Kidney (tissue), 14 donors: Measurements from ENCODE around the gene RPP38. TPM values are rescaled to one million over a fixed set of nuclear protein-coding genes. Genes with fewer than 3 reads are reported as not detected.

ENCODE experiments used
- DNase-seq, 5 donors: peaks; one replicate each; pipeline ENCODE4 v3.0.0-alpha.2; 2013 to 2020
- FAIRE-seq: peaks from 2 replicates; lab custom pipeline; 2012; peaks lifted over from hg19 to GRCh38; lab: Jason Lieb, UNC
- H3K27ac ChIP-seq, 2 donors: one replicate each; pipeline ENCODE4 v1.7.0; 2013; ENCODE audit warnings: low read depth in 2 of 2, low read length in 2 of 2, inconsistent platforms in 1 of 2
- H3K27me3 ChIP-seq: one replicate; pipeline ENCODE4 v1.7.1; 2013; ENCODE audit warnings: low read length, inconsistent platforms; ENCODE audit not compliant: control insufficient read depth, insufficient read depth
- H3K36me3 ChIP-seq, 3 donors: one replicate each; pipeline versions ENCODE4 v1.7.0 to v1.7.1; 2013; ENCODE audit warnings: low read length in 3 of 3, control low read depth in 1 of 3, inconsistent platforms in 1 of 3; ENCODE audit not compliant: insufficient read depth in 3 of 3, control insufficient read depth in 2 of 3
- H3K4me1 ChIP-seq, 3 donors: one replicate each; pipeline versions ENCODE4 v1.7.0 to v1.7.1; 2013; ENCODE audit warnings: low read length in 3 of 3, inconsistent platforms in 1 of 3, low read depth in 1 of 3; ENCODE audit not compliant: control insufficient read depth in 2 of 3, insufficient read depth in 2 of 3
- H3K4me3 ChIP-seq, 3 donors: one replicate each; pipeline versions ENCODE4 v1.7.0 to v1.8.1; 2013; ENCODE audit warnings: low read length in 3 of 3, control low read depth in 1 of 3, inconsistent platforms in 1 of 3
- H3K9ac ChIP-seq, 3 donors: one replicate each; pipeline versions ENCODE4 v1.7.0 to v1.7.1; 2013; ENCODE audit warnings: low read length in 3 of 3, control low read depth in 1 of 3, inconsistent platforms in 1 of 3
- H3K9me3 ChIP-seq, 3 donors: one replicate each; pipeline versions ENCODE4 v1.7.0 to v1.7.1; 2013; ENCODE audit warnings: low read length in 3 of 3, control low read depth in 1 of 3, inconsistent platforms in 1 of 3; ENCODE audit not compliant: control insufficient read depth in 2 of 3, insufficient read depth in 1 of 3
- intact Hi-C: fragments of 100-400 bp; cut with DNase I; formaldehyde crosslinking; loops from one replicate; pipeline ENCODE4 v1.11.1; 2022
- polyA plus RNA-seq: library from polyadenylated mRNA; stranded (reverse); fragments of 350-450 nt; fragmentation: Illumina TruSeq; extraction: RNeasy Lipid Tissue Mini Kit (QIAGEN cat#74804); gene quantifications from one replicate; pipeline ENCODE4 v1.2.3, GENCODE V29; 2014; ENCODE audit warnings: low read depth, low replicate concordance; ENCODE audit not compliant: insufficient read depth
- total RNA-seq: library from RNA; stranded (reverse); fragmentation: NEBNext Ultra II Directional; extraction: Animal tissue kit (Norgen Biotek cat#: 25700); gene quantifications from one replicate; pipeline ENCODE4 v1.2.1, GENCODE V29; 2021
- TF ChIP-seq, protein P1 (sequence below): IDR thresholded peaks from 3 replicates; pipeline ENCODE4 v1.5.1; 2012; ENCODE audit warnings: mild to moderate bottlenecking, moderate library complexity, borderline replicate concordance; ENCODE audit not compliant: insufficient read depth; ENCODE audit errors: extremely low read depth
- donor health status: control.
- donor health status: control.
- donor health status: control.
- donor health status: control.
- donor health status: control.
- donor health status: DM: yes; HTN: yes; CAD: no.
- donor health status: Normal renal cell carcinoma (clear cell type).

Gene RPP38
- total and polyA plus RNA-seq, 2 donors from 2014 or later: 18.1 to 20.1 TPM

GRCh38 chr10:15067154-15067553, 30.0 kb upstream of the RPP38 start:
- Histone ChIP-seq H3K4me1 (no peaks in the 10 kb centered on the region), H3K9ac (no peak overlapping the region), H3K27me3 (no peaks in the 10 kb centered on the region), H3K36me3 (no peaks in the 10 kb centered on the region), H3K9me3 (peaks cover 0 to 11% (median 0%) of the 10 kb centered on the region in 3 donors), H3K4me3 (no peak overlapping the region), H3K27ac (no peak overlapping the region)
- TF ChIP-seq, protein P1, sequence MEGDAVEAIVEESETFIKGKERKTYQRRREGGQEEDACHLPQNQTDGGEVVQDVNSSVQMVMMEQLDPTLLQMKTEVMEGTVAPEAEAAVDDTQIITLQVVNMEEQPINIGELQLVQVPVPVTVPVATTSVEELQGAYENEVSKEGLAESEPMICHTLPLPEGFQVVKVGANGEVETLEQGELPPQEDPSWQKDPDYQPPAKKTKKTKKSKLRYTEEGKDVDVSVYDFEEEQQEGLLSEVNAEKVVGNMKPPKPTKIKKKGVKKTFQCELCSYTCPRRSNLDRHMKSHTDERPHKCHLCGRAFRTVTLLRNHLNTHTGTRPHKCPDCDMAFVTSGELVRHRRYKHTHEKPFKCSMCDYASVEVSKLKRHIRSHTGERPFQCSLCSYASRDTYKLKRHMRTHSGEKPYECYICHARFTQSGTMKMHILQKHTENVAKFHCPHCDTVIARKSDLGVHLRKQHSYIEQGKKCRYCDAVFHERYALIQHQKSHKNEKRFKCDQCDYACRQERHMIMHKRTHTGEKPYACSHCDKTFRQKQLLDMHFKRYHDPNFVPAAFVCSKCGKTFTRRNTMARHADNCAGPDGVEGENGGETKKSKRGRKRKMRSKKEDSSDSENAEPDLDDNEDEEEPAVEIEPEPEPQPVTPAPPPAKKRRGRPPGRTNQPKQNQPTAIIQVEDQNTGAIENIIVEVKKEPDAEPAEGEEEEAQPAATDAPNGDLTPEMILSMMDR: no peak
- FAIRE-seq (no peak), DNase-seq (no peak)
- intact Hi-C loops: no loop called here

GRCh38 chr10:15068802-15069201, 28.4 kb upstream of the RPP38 start:
- Histone ChIP-seq H3K27ac (no peak overlapping the region), H3K4me1 (no peaks in the 10 kb centered on the region), H3K4me3 (no peak overlapping the region), H3K36me3 (no peaks in the 10 kb centered on the region), H3K27me3 (no peaks in the 10 kb centered on the region), H3K9me3 (peaks cover 0 to 11% (median 0%) of the 10 kb centered on the region in 3 donors), H3K9ac (no peak overlapping the region)
- TF ChIP-seq, protein P1: no peak
- intact Hi-C loops: no loop called here
- FAIRE-seq (no peak), DNase-seq (no peak)

GRCh38 chr10:15069230-15069629, 27.9 kb upstream of the RPP38 start:
- H3K9me3 ChIP-seq: peaks cover 0 to 11% (median 0%) of the 10 kb centered on the region in 3 donors
- FAIRE-seq (no peak), DNase-seq (no peak)
- H3K9ac ChIP-seq: no peak overlapping the region
- H3K4me3 ChIP-seq: no peak overlapping the region
- H3K27me3 ChIP-seq: no peaks in the 10 kb centered on the region
- no peaks in the 10 kb centered on the region for H3K36me3 ChIP-seq
- intact Hi-C loops: no loop called here
- TF ChIP-seq, protein P1: no peak
- H3K4me1 ChIP-seq: no peaks in the 10 kb centered on the region
- H3K27ac ChIP-seq: no peak overlapping the region

GRCh38 chr10:15072358-15072757, 24.8 kb upstream of the RPP38 start:
- H3K36me3 ChIP-seq: no peaks in the 10 kb centered on the region
- DNase-seq: no peak
- H3K27me3 ChIP-seq: no peaks in the 10 kb centered on the region
- H3K27ac ChIP-seq: no peak overlapping the region
- intact Hi-C loops: no loop called here
- H3K4me3 ChIP-seq: no peak overlapping the region
- H3K9ac ChIP-seq: no peak overlapping the region
- H3K9me3 ChIP-seq: no peaks in the 10 kb centered on the region
- no peaks in the 10 kb centered on the region for H3K4me1 ChIP-seq
- no peak for FAIRE-seq
- TF ChIP-seq, protein P1: no peak
